ENCODE measurements around the gene EPAS1.

Gene EPAS1

DNA sequence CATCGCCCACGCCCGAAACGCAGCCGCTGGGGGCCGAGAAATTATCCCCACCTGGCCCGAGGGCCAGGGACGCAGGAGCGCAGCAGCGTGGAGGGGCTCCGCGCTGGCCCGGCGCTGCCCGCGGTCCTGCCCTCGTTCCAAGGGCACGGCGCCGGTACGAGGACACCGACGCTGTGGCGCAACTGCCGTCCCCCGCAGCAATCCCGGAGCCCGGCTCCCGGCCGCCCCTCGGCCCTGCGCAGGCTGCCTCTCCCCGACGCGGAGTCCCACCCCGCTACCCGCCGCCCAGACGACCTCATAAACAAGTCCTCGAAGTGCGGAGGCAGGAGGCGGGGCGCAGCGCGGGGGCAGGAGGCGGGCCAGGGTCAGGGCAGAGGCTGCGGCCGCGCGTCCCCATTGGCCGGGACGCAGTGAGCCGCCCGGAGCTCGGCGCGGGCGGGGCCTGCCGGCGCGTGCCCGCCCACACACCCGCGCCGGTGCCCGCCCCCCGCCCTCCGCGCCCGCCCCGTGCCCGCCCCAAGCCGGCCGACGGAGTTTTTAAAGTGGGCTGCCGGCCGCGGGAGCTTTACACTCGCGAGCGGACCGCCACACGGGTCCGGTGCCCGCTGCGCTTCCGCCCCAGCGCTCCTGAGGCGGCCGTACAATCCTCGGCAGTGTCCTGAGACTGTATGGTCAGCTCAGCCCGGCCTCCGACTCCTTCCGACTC lies at the start of gene EPAS1:
EPAS1 (plus strand) TSS at position 568 of the 706 bp plus-strand sequence. CDS start 505 bp downstream, outside the sequence.
- DNase-seq (ENCODE audit: low spot score), result peak; percentile 98

DNA sequence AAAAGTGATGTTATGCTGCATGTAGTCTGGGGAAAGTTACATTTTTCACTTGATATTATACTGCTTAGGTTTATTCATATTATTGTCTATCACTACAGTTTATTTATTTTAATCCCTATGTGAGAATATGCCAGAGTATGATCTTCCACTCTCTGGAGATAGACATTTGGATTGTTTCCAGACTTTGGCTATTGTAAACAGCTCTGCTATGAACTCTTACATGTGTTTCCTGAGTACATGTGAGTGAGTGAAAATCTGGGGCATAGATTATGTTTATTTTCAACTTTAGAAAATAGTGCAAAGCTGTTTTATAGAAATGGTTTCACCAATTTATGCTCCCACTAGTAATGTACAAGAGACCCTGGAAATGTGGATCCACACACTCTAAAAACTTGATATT lies 49.0 kb upstream of the EPAS1 start:
- no peak for DNase-seq (ENCODE audit: low spot score)
- TF ChIP-seq, protein P1, sequence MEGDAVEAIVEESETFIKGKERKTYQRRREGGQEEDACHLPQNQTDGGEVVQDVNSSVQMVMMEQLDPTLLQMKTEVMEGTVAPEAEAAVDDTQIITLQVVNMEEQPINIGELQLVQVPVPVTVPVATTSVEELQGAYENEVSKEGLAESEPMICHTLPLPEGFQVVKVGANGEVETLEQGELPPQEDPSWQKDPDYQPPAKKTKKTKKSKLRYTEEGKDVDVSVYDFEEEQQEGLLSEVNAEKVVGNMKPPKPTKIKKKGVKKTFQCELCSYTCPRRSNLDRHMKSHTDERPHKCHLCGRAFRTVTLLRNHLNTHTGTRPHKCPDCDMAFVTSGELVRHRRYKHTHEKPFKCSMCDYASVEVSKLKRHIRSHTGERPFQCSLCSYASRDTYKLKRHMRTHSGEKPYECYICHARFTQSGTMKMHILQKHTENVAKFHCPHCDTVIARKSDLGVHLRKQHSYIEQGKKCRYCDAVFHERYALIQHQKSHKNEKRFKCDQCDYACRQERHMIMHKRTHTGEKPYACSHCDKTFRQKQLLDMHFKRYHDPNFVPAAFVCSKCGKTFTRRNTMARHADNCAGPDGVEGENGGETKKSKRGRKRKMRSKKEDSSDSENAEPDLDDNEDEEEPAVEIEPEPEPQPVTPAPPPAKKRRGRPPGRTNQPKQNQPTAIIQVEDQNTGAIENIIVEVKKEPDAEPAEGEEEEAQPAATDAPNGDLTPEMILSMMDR (IDR thresholded peaks at IDR 0.05; ENCODE audit: extremely low read depth, missing control alignments), result no peak

More for the DNA sequence above, at the start of gene EPAS1:
- TF ChIP-seq, protein P1 (IDR thresholded peaks at IDR 0.05; ENCODE audit: extremely low read depth, missing control alignments), result no peak

DNA sequence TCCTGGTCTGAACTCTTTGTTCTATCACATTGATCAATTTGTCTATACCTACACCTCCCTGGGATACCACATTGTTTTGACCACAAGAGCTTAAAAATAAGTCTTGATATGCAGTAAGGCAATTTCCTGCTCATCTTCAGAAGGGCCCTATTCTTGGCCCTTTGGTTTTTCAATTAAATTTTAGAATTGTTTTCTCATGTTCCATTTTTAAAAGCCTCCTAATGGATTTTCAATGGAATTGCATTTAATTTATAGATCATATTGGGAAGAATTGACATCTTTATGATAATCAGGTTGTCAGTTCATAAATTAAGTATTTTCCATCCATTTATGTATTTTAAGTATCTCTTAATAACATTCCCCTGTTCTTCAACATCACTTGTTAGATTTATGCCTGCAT lies 47.6 kb upstream of the EPAS1 start:
- TF ChIP-seq, protein P1 (IDR thresholded peaks at IDR 0.05; ENCODE audit: extremely low read depth, missing control alignments), result no peak
- DNase-seq (ENCODE audit: low spot score), result no peak

DNA sequence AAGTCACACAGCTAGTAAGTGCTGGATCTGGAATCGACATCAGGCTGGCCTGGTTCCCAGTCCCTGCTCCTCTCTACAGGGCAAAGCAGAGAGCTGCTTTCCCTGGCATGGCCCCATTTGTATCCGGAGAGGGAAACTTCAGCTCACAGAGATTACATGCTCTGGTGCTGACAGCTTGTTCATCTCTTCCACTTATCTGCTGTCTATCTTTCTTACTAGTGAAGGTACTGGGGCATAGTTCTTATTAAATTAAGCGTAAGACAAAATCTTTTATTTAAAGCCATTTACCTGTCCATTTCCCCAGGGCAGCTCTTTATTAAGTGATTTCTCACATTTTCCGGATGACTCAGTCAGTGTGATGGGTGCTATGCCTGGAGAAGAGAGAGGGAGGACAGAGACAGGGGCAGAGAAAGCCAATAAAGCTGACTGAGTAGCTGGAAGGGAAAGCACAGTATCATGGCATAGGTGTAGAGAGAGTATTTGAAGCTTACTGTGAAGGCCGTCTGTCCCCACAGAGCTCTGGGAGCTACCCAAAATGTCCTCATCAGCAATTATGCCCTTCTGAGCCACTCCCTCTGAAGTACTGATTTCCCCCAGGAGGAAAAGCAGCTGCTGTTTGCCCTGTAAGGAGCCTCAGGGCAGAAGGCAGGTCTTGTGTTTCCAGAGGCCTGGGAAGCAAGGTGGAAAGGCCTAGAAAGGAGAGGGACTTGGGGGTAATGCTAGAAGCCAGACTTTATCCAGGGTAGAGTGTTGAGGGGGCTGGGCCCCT lies 44.1 kb upstream of the EPAS1 start:
- TF ChIP-seq, protein P1 (IDR thresholded peaks at IDR 0.05; ENCODE audit: extremely low read depth, missing control alignments), result no peak
- DNase-seq (ENCODE audit: low spot score), result no peak

DNA sequence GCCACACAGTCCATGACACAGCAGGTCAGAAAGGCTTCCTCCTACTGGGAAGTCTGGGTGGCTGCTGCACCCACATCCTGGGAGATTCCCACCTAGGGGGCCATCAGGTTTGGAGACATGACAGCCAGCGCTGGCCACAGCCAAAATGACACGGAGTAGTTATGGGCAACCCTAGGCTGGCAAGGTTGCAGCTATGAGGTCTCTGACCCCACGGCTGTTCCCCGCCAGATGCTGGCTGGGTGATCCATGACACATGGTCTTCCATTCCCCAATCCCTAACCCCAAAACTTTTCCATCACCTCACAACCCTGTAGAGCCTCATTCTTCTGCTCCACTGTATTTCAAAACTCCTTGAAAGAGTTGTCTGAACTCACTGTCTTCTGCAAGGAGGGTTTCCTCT lies 42.7 kb upstream of the EPAS1 start:
- no peak for DNase-seq (ENCODE audit: low spot score)
- TF ChIP-seq, protein P1 (IDR thresholded peaks at IDR 0.05; ENCODE audit: extremely low read depth, missing control alignments), result no peak

DNA sequence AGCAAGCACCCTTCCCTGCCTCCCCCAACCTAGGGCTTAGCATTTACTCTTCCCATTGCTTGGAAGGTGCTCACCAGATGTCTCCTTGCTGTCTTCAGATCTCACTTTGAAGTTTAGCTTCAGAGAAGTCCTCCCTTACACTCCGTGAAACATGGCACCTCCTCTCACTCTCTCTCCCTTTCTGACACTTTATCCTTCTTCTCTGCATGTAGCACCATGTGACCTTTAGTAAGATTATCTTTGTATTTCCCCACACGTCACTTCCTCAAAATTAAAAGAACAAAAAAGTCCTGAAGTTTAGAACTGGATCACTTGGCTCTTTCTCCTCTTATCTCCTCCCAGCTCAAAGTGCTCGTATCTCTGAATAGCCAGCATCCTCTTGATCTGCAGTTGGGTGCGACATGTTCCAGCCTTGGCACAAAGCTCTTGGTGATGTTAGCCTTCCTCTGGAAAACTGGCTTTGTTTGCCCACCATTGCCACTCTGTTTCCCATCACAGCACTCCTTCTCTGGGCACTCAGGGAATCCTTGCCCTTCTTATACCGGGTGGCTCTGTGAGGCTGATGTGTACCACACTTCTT lies 40.6 kb upstream of the EPAS1 start:
- TF ChIP-seq, protein P1 (IDR thresholded peaks at IDR 0.05; ENCODE audit: extremely low read depth, missing control alignments), result no peak
- DNase-seq (ENCODE audit: low spot score), result no peak

DNA sequence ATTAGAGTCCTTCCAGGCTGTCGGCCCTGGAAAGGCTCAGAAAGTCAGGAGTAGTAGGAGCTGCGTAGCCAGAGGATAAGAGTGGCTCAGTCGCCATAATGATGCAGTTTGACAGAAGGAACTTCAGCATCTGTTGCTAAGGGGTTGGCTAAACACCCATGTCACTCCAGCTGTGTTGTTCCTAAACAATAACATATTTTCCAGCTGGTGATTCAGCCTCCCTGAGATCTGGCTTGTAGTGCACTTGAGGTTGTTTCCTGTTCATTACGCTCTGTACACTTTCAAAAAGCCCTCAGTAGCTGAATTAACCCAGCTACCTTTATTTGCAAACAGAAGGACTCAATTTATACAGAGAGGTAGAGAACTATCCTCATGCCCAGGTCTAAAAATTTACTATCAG lies 39.7 kb upstream of the EPAS1 start:
- TF ChIP-seq, protein P1 (IDR thresholded peaks at IDR 0.05; ENCODE audit: extremely low read depth, missing control alignments), result no peak
- no peak for DNase-seq (ENCODE audit: low spot score)
